A673 (cell line): ENCODE results near the gene FBXL13. TPM values are rescaled to one million over a fixed set of nuclear protein-coding genes. Genes with fewer than 3 reads are reported as not detected.
"Not testable (repeated sequence)": the region's sequence is repeated elsewhere in the genome, so short reads cannot be mapped to it uniquely, and the experiment has no call there.

Experiments used
- BruUV-seq: library from RNA; stranded (reverse); fragments of 400-500 nt; replicated peaks from 2 replicates; lab custom pipeline; 2021; lab: Mats Ljungman, UMichigan
- CTCF ChIA-PET: fragments of 300-600 bp; sonication (Branson Sonifier 250); formaldehyde crosslinking; loops from one replicate; lab custom pipeline; 2022; ENCODE audit warnings: antibody characterized with exemption; lab: Charles Lee
- POLR2A ChIA-PET: fragments of 300-600 bp; sonication (Branson Sonifier 250); formaldehyde crosslinking; loops from one replicate; lab custom pipeline; 2022; ENCODE audit warnings: antibody characterized with exemption; ENCODE audit not compliant: low non-redundant PET; lab: Charles Lee
- DNase-seq: peaks from one replicate; pipeline ENCODE4 v3.0.0-alpha.2; 2015; ENCODE audit warnings: low spot score
- H3K27ac ChIP-seq: fragments of 200-600 bp; sonication (generic); 2 replicates; pipeline ENCODE4 v1.5.1; 2016; ENCODE audit warnings: mixed run types, low read depth, mild to moderate bottlenecking, mixed read lengths, antibody characterized with exemption, low read length; ENCODE audit not compliant: poor library complexity, severe bottlenecking
- H3K27me3 ChIP-seq: fragments of 200-600 bp; sonication (generic); replicated peaks from 2 replicates; pipeline ENCODE4 v1.6.1; 2017; ENCODE audit warnings: mixed run types, low read depth, mild to moderate bottlenecking, mixed read lengths, antibody characterized with exemption, low read length; ENCODE audit not compliant: insufficient read depth, poor library complexity
- H3K36me3 ChIP-seq: fragments of 200-600 bp; sonication (generic); 2 replicates; pipeline ENCODE4 v1.6.1; 2016; ENCODE audit warnings: mixed run types, mild to moderate bottlenecking, mixed read lengths, antibody characterized with exemption, low read length; ENCODE audit not compliant: insufficient read depth, poor library complexity, severe bottlenecking
- H3K4me1 ChIP-seq: fragments of 200-600 bp; sonication (generic); 2 replicates; pipeline ENCODE4 v1.6.1; 2017; ENCODE audit warnings: mixed run types, mild to moderate bottlenecking, mixed read lengths, antibody characterized with exemption, low read length; ENCODE audit not compliant: insufficient read depth, poor library complexity, severe bottlenecking
- H3K4me3 ChIP-seq: fragments of 200-600 bp; sonication (generic); 2 replicates; pipeline ENCODE4 v1.5.1; 2016; ENCODE audit warnings: low read depth, mixed run types, mild to moderate bottlenecking, mixed read lengths, low read length; ENCODE audit not compliant: poor library complexity, severe bottlenecking
- H3K9me3 ChIP-seq: fragments of 200-600 bp; sonication (generic); 2 replicates; pipeline ENCODE4 v1.6.1; 2016; ENCODE audit warnings: mixed run types, low read depth, mild to moderate bottlenecking, mixed read lengths, antibody characterized with exemption, low read length; ENCODE audit not compliant: poor library complexity, severe bottlenecking
- intact Hi-C: fragments of 100-400 bp; cut with micrococcal nuclease; formaldehyde crosslinking; loops from one replicate; pipeline ENCODE4 v1.10.0; 2022; ENCODE audit not compliant: unreplicated experiment
- total RNA-seq: library from RNA; stranded (reverse); gene quantifications from 2 replicates; pipeline ENCODE4 v1.2.3, GENCODE V29; 2021

FBXL13 gene
- total RNA-seq, 1 experiment from 2014 or later: 0.37 TPM

DNA sequence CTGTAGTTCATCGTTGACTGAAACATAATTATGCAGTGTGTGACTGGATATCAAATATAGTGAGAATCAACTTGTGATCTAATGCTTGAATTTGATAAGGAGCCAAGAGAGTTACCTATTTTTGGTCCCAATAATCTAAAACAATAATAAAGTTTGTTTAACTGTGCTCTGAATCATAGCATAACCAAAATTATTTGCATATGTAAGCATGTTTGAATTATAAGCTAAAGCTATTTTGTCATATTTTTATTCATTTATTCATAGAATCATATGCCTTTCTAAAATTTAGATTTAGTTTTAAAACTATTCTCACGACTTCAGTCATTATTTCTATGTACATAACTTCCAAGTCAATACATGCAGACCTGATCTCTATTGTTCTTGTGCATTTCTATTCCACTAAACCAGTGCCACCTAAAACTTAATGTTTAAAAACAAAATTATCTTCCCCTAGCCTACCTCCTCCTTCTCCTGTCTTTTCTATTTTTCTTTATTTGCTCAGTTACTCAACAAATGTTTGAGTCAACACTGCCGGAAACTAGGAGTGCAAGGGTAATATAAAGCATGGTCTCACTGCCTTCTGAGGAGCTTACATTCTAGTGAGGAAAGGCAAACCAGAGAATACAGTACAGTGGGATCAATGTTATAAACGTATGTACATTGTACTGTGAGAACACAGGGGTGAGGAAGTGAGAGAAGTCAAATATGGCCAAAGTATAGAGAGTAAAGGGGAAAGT is 284.1 kb downstream of the FBXL13 start:
- DNase-seq, H3K36me3 ChIP-seq, POLR2A ChIA-PET, H3K27ac ChIP-seq, BruUV-seq, intact Hi-C loops, CTCF ChIA-PET, H3K4me1 ChIP-seq, H3K4me3 ChIP-seq, H3K9me3 ChIP-seq, H3K27me3 ChIP-seq: not testable (repeated sequence)

DNA sequence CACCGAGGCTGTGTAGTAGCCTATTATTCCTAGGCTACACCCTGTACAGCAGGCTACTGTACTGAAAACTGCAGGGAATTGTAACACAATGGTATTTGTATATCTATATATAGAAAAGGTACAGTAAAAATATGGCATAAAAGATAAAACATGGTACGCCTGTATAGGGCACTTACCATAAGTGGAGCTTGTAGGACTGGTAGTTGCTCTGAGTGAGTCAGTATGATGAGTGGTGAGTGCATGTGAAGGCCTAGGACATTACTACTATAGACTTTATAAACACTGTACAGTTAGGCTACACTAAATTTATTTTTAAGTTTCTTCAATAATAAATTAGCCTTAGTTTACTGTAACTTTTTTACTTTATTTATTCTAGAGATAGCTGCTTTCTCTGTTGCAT is 285.8 kb downstream of the FBXL13 start:
- intact Hi-C loops, H3K27me3 ChIP-seq, CTCF ChIA-PET, POLR2A ChIA-PET, DNase-seq, BruUV-seq, H3K9me3 ChIP-seq, H3K36me3 ChIP-seq, H3K27ac ChIP-seq, H3K4me1 ChIP-seq, H3K4me3 ChIP-seq: not testable (repeated sequence)

DNA sequence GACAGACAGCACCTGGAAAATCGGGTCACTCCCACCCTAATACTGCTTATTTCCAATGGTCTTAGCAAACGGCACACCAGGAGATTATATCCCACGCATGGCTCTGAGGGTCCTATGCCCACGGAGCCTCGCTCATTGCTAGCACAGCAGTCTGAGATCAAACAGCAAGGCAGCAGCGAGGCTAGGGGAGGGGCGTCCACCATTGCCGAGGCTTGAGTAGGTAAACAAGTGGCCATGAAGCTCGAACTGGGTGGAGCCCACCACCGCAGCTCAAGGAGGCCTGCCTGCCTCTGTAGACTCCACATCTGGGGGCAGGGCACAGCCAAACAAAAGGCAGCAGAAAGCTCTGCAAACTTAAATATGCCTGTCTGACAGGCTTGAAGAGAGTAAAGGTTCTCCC is 293.7 kb downstream of the FBXL13 start:
- H3K4me1 ChIP-seq, H3K36me3 ChIP-seq, DNase-seq, BruUV-seq, POLR2A ChIA-PET, CTCF ChIA-PET, intact Hi-C loops, H3K27ac ChIP-seq, H3K9me3 ChIP-seq, H3K4me3 ChIP-seq, H3K27me3 ChIP-seq: not testable (repeated sequence)

DNA sequence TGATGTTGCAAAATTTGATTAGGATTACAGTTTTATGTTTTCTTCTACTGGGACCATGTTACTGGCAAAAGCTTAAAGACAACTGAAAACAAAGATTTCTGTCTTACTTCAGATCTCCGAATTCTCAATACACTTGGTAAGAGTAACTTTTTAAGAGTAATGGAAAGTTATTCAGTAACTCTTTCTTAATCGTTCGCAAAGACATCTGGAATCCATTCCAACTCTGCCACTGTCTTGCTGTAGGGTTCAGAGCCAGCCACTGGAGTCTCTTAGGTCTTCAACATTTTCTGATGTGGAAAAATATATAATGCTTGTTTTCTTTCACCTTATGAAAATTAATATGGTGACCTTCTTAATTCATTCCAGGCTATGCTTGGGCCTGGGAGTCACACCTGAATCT is 295.9 kb downstream of the FBXL13 start:
- H3K27me3 ChIP-seq, H3K4me3 ChIP-seq, POLR2A ChIA-PET, H3K9me3 ChIP-seq, CTCF ChIA-PET, H3K36me3 ChIP-seq, H3K27ac ChIP-seq, intact Hi-C loops, BruUV-seq, H3K4me1 ChIP-seq, DNase-seq: not testable (repeated sequence)

DNA sequence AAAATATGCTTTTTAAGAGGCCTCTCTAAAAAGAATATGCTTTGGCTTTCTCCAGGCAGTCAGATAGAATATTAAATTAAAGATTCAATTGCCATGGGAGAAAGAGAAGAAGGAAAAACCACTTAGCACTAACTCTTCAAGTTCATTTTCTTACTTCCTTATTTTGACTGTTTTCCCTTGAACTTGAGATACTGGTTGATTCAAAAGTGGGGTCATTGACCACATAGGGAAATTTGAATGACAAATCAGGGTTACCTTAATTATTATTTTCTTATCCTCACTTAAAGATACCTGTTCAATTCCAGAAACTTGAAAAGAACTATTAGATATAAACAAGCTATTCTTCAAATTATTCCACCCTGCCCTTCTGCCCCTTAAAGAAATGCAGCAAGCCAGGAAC is 298.4 kb downstream of the FBXL13 start:
- POLR2A ChIA-PET, H3K9me3 ChIP-seq, H3K36me3 ChIP-seq, H3K27me3 ChIP-seq, H3K27ac ChIP-seq, BruUV-seq, intact Hi-C loops, H3K4me1 ChIP-seq, DNase-seq, CTCF ChIA-PET, H3K4me3 ChIP-seq: not testable (repeated sequence)

DNA sequence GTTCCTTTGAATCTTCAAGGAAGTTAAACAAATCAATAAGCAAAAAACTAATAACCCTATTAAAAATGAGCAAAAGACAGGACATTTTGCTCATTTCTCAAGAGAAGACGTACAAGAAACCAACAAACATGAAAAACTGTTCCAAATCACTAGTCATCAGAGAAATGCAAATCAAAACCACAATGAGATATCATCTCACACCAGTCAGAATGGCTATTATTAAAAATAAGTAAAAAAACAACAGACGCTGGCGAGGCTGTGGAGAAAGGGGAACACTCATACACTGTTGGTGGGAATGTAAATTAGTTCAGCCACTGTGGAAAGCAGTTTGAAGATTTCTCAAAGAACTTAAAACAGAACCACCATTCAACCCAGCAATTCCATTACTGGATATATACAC is 304.1 kb downstream of the FBXL13 start:
- H3K27ac ChIP-seq, BruUV-seq, CTCF ChIA-PET, H3K4me3 ChIP-seq, H3K9me3 ChIP-seq, POLR2A ChIA-PET, DNase-seq, intact Hi-C loops, H3K27me3 ChIP-seq, H3K4me1 ChIP-seq, H3K36me3 ChIP-seq: not testable (repeated sequence)

DNA sequence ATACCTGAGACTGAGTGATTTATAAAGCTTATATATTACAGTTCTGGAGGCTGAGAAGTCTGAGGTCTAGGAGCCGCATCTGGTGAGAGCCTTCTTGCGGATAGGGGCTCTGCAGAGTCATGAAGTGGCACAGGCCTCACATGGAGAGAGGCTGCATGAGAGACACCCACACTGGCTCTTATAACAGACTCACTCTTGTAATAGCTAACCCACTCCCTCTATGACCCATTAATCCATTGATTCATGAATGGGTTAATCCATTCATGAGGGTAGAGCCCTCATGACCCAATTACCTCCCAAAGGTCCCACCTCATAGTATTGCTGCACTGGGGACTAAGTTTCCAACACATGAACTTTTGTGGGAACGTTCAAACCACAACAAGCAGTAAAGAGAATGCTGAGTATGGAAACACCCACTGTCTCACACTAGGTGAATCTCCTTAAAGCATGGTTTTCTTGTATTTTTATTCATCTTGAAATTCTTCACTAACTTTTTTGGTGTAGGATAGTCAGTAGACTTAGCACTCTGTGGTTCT is 304.9 kb downstream of the FBXL13 start:
- H3K4me3 ChIP-seq, POLR2A ChIA-PET, BruUV-seq, DNase-seq, CTCF ChIA-PET, H3K27me3 ChIP-seq, H3K9me3 ChIP-seq, H3K36me3 ChIP-seq, H3K4me1 ChIP-seq, intact Hi-C loops, H3K27ac ChIP-seq: not testable (repeated sequence)
